ENCODE data around the gene SNX7. TPM values are rescaled to one million over a fixed set of nuclear protein-coding genes. Genes with fewer than 3 reads are reported as not detected.

Gene SNX7
- total and polyA plus RNA-seq, 12 donors: 3.3 to 29.2 (median 18.9) TPM

GRCh38 chr1:98672189-98672588 lies 10.7 kb downstream of the SNX7 start:
- intact Hi-C loops (cut with DNase I): no loop called here
- no peak overlapping the region for H3K27ac ChIP-seq
- no peak overlapping the region for H3K4me3 ChIP-seq
- H3K9me3 ChIP-seq (replicated peaks in 1 of 3): no peaks in the 10 kb centered on the region
- no peaks in the 10 kb centered on the region for H3K27me3 ChIP-seq
- DNase-seq: peak in 3 of 7 donors; percentile 28 to 36 (median 35)
- H3K36me3 ChIP-seq (replicated peaks in 1 of 2): no peaks in the 10 kb centered on the region
- TF ChIP-seq CTCF (IDR thresholded peaks at IDR 0.05) (no peak), POLR2A (IDR thresholded peaks at IDR 0.05) (no peak)
- H3K4me1 ChIP-seq (replicated peaks in 1 of 2): peaks cover 0 to 15% of the 10 kb centered on the region in 2 donors
- 47 to 64% (median 51%) methylated on average over 2 of the region's 2 CpGs for WGBS, 4 donors

GRCh38 chr1:98674075-98674781 lies 12.7 kb downstream of the SNX7 start:
- TF ChIP-seq POLR2A (IDR thresholded peaks at IDR 0.05): no peak
- TF ChIP-seq CTCF (IDR thresholded peaks at IDR 0.05): no peak
- 67 to 72% (median 68%) methylated on average over 5 of the region's 5 CpGs for WGBS, 4 donors
- intact Hi-C loops (cut with DNase I): no loop called here

GRCh38 chr1:98675282-98675681 lies 13.8 kb downstream of the SNX7 start:
- intact Hi-C loops (cut with DNase I): no loop called here
- 92 to 97% (median 95%) methylated on average over 5 of the region's 5 CpGs for WGBS, 4 donors

More at GRCh38 chr1:98674075-98674781, 12.7 kb downstream of the SNX7 start:
- Histone ChIP-seq H3K4me1 (replicated peaks in 1 of 2) (peaks cover 0 to 6% of the 10 kb centered on the region in 2 donors), H3K27me3 (no peaks in the 10 kb centered on the region), H3K4me3 (no peak overlapping the region), H3K36me3 (replicated peaks in 1 of 2) (no peaks in the 10 kb centered on the region), H3K9me3 (replicated peaks in 1 of 3) (no peaks in the 10 kb centered on the region), H3K27ac (no peak overlapping the region)
- DNase-seq: peak in 1 of 7 donors; percentile 11

GRCh38 chr1:98677288-98677687 lies 15.8 kb downstream of the SNX7 start:
- Histone ChIP-seq H3K27ac (no peak overlapping the region), H3K36me3 (replicated peaks in 1 of 2) (no peaks in the 10 kb centered on the region), H3K9me3 (replicated peaks in 1 of 3) (no peaks in the 10 kb centered on the region), H3K4me1 (replicated peaks in 1 of 2) (peaks cover 0 to under 1% of the 10 kb centered on the region in 2 donors), H3K27me3 (no peaks in the 10 kb centered on the region), H3K4me3 (no peak overlapping the region)
- DNase-seq: no peak
- 75 to 81% (median 78%) methylated on average over 4 of the region's 4 CpGs for WGBS, 4 donors
- TF ChIP-seq CTCF (IDR thresholded peaks at IDR 0.05) (no peak), POLR2A (IDR thresholded peaks at IDR 0.05) (no peak)
- intact Hi-C loops (cut with DNase I): no loop called here

More at GRCh38 chr1:98675282-98675681, 13.8 kb downstream of the SNX7 start:
- no peak overlapping the region for H3K4me3 ChIP-seq
- no peaks in the 10 kb centered on the region for H3K36me3 ChIP-seq (replicated peaks in 1 of 2)
- H3K27ac ChIP-seq: no peak overlapping the region
- H3K9me3 ChIP-seq (replicated peaks in 1 of 3): no peaks in the 10 kb centered on the region
- peaks cover 0 to 5% of the 10 kb centered on the region in 2 donors for H3K4me1 ChIP-seq (replicated peaks in 1 of 2)
- TF ChIP-seq POLR2A (IDR thresholded peaks at IDR 0.05) (no peak), CTCF (IDR thresholded peaks at IDR 0.05) (no peak)
- no peaks in the 10 kb centered on the region for H3K27me3 ChIP-seq
- no peak for DNase-seq

Data from adrenal gland (tissue), 12 donors.